Right ventricle myocardium superior (tissue), 1 donor: ENCODE measurements around the gene CSAG1. TPM values are rescaled to one million over a fixed set of nuclear protein-coding genes. Genes with fewer than 3 reads are reported as not detected.
"Not testable (repeated sequence)": the region's sequence is repeated elsewhere in the genome, so short reads cannot be mapped to it uniquely, and the experiment has no call there.

ENCODE experiments used
- ATAC-seq: fragments of 200-7000 bp; cut with Tn5 transposase; one replicate; pipeline ENCODE4 v1.9.1; 2020; ENCODE audit warnings: mild to moderate bottlenecking; ENCODE audit not compliant: poor library complexity
- DNase-seq: peaks from one replicate; pipeline ENCODE4 v3.0.0-alpha.2; 2020
- intact Hi-C: fragments of 100-400 bp; cut with DNase I; formaldehyde crosslinking; loops from one replicate; pipeline ENCODE4 v1.11.2; 2022
- total RNA-seq: library from RNA; stranded (reverse); fragmentation: NEBNext Ultra II Directional; extraction: Animal tissue kit (Norgen Biotek cat#: 25700); gene quantifications from one replicate; pipeline ENCODE4 v1.2.1, GENCODE V29; 2021
- donor health status: DM: no; HTN: yes; CAD: no; lungs with severe emphysema.

The CSAG1 gene
- total RNA-seq, 1 donor from 2014 or later: not detected

GRCh38 chrX:152709173-152709572 is 24.3 kb downstream of the CSAG1 start, which contains the start of gene CSAG2:
Gene CSAG2 (minus strand): TSS chrX:152709273. CDS start chrX:152709112, 161 bp downstream.
- ATAC-seq, intact Hi-C loops, DNase-seq: not testable (repeated sequence)

- DNase-seq, intact Hi-C loops: not testable (repeated sequence)
- peak; percentile 71 for ATAC-seq
These were observed 27.0 kb downstream of the CSAG1 start for GRCh38 chrX:152706500-152706899.

- DNase-seq, intact Hi-C loops, ATAC-seq: not testable (repeated sequence)
These were observed 33.1 kb downstream of the CSAG1 start for GRCh38 chrX:152700390-152700789.

GRCh38 chrX:152697952-152698931 is 35.3 kb downstream of the CSAG1 start, which contains the start of gene MAGEA3:
Gene MAGEA3 (plus strand): TSS chrX:152698794. CDS start chrX:152700833, 2,039 bp downstream.
- ATAC-seq, intact Hi-C loops, DNase-seq: not testable (repeated sequence)

GRCh38 chrX:152681012-152681411 is 52.5 kb downstream of the CSAG1 start:
- intact Hi-C loops, ATAC-seq, DNase-seq: not testable (repeated sequence)

Other genes starting within 250 kb of the CSAG1 start
- not detected for gene GABRQ, start 95.8 kb downstream of the CSAG1 start, total RNA-seq
- gene MAGEA3, start 34.9 kb downstream of the CSAG1 start, total RNA-seq: not detected
- gene CSAG2, start 24.4 kb downstream of the CSAG1 start, total RNA-seq: not detected
- not detected for gene MAGEA2B, start 19.1 kb downstream of the CSAG1 start, total RNA-seq
- gene MAGEA12, start within 50 bp of the CSAG1 start, total RNA-seq: not detected
- gene MAGEA2, start 20.1 kb upstream of the CSAG1 start, total RNA-seq: not detected
- gene CSAG3, start 25.5 kb upstream of the CSAG1 start, total RNA-seq: not detected
- not detected for gene MAGEA6, start 36.0 kb upstream of the CSAG1 start, total RNA-seq
- 24.5 TPM for gene CETN2, start 97.0 kb upstream of the CSAG1 start, total RNA-seq
- 19.0 TPM for gene NSDHL, start 97.3 kb upstream of the CSAG1 start, total RNA-seq
- 1.6 TPM for gene ZNF185, start 164.3 kb upstream of the CSAG1 start, total RNA-seq